GM12875 (cell line): ENCODE measurements around the gene PRKAR1B.

Experiments
- H3K4me3 ChIP-seq: one replicate; pipeline ENCODE4 v1.5.1; 2011; ENCODE audit warnings: low read depth, low read length, control low read depth
- CTCF ChIP-seq: IDR thresholded peaks from 2 replicates; pipeline ENCODE4 v1.5.1; 2011; ENCODE audit warnings: low read depth, mild to moderate bottlenecking, control low read depth, inconsistent platforms, low read length, moderate library complexity, borderline replicate concordance; ENCODE audit not compliant: insufficient read depth

The PRKAR1B gene

DNA sequence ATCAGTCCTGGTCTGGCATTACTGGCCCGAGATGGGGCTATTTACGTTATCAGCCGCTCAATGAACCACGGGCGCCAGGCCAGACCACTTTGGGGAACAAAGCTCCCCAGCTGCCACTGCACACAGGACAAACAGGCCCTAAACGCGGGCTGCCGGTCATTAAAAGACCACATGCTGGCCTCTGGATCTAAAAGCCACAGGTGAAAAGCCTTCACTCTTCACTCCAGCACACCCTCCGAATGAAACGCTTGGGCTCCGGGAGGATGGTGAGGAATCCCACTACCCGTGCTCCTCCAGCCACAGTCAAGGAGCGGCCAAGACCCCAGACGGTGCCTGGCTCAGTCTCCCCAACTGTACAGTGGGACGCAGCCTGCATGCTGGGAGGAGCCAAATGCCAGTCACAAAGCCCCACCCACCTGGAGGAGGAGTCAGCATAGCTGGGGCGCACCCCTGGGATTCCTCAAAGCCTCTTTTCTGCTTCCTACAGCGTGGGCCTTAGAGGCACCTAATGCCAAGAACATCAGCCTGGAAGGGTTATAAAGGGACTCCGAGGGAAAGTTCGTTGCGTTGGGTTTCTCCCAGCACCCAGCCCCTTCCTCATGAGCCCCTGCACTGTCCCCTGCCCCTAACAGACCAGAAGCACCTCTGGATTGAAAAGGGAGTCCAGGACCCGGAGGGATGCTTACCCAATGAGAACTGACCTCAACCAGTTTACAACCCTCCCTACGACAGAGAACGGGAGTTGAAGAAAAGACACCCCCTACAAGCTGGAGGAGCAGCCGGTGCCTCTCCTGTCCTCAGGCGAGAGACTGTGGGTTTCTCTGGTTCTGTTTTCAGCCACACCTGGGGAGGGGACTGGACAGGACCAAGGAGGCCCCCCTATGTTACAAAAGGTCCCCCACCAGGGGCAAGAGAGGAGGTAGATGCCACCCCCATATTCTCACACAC lies 212.2 kb downstream of the PRKAR1B start:
- H3K4me3 ChIP-seq = no peak overlapping the region
- TF ChIP-seq CTCF = no peak

DNA sequence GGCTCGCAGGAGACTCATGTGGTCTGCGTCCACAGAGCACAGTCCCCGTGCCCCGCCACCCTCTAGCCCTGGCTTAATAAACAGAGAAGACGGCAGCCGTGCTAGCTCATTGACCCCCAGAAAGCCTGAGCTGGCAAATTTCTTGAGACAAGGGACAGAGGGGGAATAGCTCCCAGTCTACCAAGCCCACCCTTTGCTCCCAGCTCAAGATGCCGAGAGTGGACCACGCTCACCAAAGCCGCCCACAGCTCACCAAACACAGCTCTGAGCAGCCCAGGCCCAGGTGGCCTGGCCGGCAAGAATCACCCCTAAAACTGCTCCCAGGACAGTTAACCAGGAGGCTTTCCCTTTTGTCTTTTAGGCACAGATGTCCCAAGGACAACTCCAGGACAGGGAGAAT lies 212.8 kb downstream of the PRKAR1B start:
- no peak for TF ChIP-seq CTCF

GRCh38 chr7:513521-514166 lies 213.4 kb downstream of the PRKAR1B start:
- no peak for TF ChIP-seq CTCF
- no peak overlapping the region for H3K4me3 ChIP-seq

More for the DNA sequence above, 212.8 kb downstream of the PRKAR1B start:
- no peak overlapping the region for H3K4me3 ChIP-seq

- TF ChIP-seq CTCF = no peak
- H3K4me3 ChIP-seq = no peak overlapping the region
Observed at GRCh38 chr7:512541-513311, 214.4 kb downstream of the PRKAR1B start.

DNA sequence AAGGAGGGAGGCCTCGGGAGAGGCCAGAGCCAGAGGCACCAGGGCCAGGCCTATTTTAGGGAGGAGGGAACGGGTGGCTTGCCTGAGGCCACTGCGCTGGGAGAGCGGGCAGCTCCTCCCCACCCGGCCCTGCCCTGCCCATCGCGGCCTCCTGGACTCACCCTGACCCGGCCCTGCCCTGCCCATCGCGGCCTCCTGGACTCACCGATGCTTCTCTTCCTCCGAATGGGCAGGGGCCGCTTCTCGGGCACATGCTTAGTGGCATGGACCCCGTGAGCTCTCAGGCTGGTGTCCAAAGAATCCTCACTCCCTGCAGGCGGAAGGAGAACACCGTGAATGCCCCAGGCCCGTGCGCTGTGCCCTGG lies 215.0 kb downstream of the PRKAR1B start:
- TF ChIP-seq CTCF = no peak

GRCh38 chr7:511476-512145 lies 215.5 kb downstream of the PRKAR1B start:
- no peak for TF ChIP-seq CTCF
- H3K4me3 ChIP-seq = no peak overlapping the region

More for the DNA sequence above, 215.0 kb downstream of the PRKAR1B start:
- no peak overlapping the region for H3K4me3 ChIP-seq
